Heart right ventricle (tissue), 16 donors: Measurements from ENCODE around the gene DHCR24. TPM values are rescaled to one million over a fixed set of nuclear protein-coding genes. Genes with fewer than 3 reads are reported as not detected.

Experiments used
- ATAC-seq, 8 donors: fragments of 200-7000 bp; cut with Tn5 transposase; one replicate each; pipeline ENCODE4 v1.9.1; 2020; ENCODE audit warnings: mild to moderate bottlenecking in 8 of 8, moderate library complexity in 8 of 8, moderate number of reproducible peaks in 1 of 8
- DNase-seq, 2 donors: peaks; one replicate each; pipeline ENCODE4 v3.0.0-alpha.2; 2020
- H3K27ac ChIP-seq, 10 donors: fragments of 200-600 bp; sonication (generic) in 2 of 10; one replicate each; pipeline versions ENCODE4 v1.5.0 to v1.8.0; 2020 to 2022; ENCODE audit warnings: mild to moderate bottlenecking in 3 of 10
- H3K27me3 ChIP-seq, 7 donors: fragments of 200-600 bp; one replicate each; pipeline ENCODE4 v1.8.0; 2021 to 2022; ENCODE audit warnings: mild to moderate bottlenecking in 2 of 7
- H3K36me3 ChIP-seq, 9 donors: fragments of 200-600 bp; sonication (generic) in 1 of 9; one replicate each; pipeline versions ENCODE4 v1.5.0 to v1.8.0; 2020 to 2022; ENCODE audit warnings: mild to moderate bottlenecking in 2 of 9
- H3K4me1 ChIP-seq, 9 donors: fragments of 200-600 bp; sonication (generic) in 1 of 9; one replicate each; pipeline versions ENCODE4 v1.5.0 to v1.8.0; 2020 to 2022; ENCODE audit warnings: mild to moderate bottlenecking in 4 of 9
- H3K4me3 ChIP-seq, 10 donors: fragments of 200-600 bp; sonication (generic) in 2 of 10; one replicate each; pipeline versions ENCODE4 v1.5.0 to v1.8.0; 2020 to 2022; ENCODE audit warnings: mild to moderate bottlenecking in 7 of 10, moderate library complexity in 2 of 10
- H3K9me3 ChIP-seq, 11 donors: fragments of 200-600 bp in 10 of 11; sonication (generic) in 2 of 11; one replicate each; pipeline versions ENCODE4 v1.5.0 to v1.8.0; 2013 to 2022; ENCODE audit warnings: mild to moderate bottlenecking in 2 of 11, control low read depth in 1 of 11, moderate library complexity in 1 of 11
- WGBS, 2 donors: extraction: QIAGEN DNeasy Blood & Tissue Kit; methylation state at CpG; one replicate each; pipeline ENCODE4 v1.1.7; 2013; ENCODE audit warnings: inconsistent platforms in 1 of 2; 5-methylcytosine and 5-hydroxymethylcytosine counted together
- intact Hi-C, 10 donors: fragments of 100-400 bp; cut with DNase I; formaldehyde crosslinking; loops; one replicate each; pipeline versions ENCODE4 v1.11.1 to v1.14.2; 2022
- polyA plus RNA-seq, 2 donors: library from polyadenylated mRNA; stranded (reverse); fragments of 200-250 nt; gene quantifications; one replicate each; pipeline ENCODE4 v1.2.3, GENCODE V29; 2013
- total RNA-seq, 10 donors: library from RNA; stranded (reverse); fragmentation: NEBNext Ultra II Directional in 3 of 10; extraction: Animal tissue kit (Norgen Biotek cat#: 25700) in 3 of 10; gene quantifications; one replicate each; pipeline versions ENCODE4 v1.2.1 to v1.2.4, GENCODE V29; 2021 to 2023
- TF ChIP-seq, protein P1 (sequence below), 9 donors: fragments of 200-600 bp; sonication (generic) in 2 of 9; IDR thresholded peaks; one replicate each; pipeline versions ENCODE4 v1.5.0 to v1.8.0; 2021 to 2022; ENCODE audit warnings: antibody characterized with exemption in 9 of 9, mild to moderate bottlenecking in 5 of 9, moderate library complexity in 1 of 9
- donor health status: Arrhythmogenic right ventricular cardiomyopathy.
- donor health status: ischemic (EF 13 %, LVEDD 7.1; RV severe dilation, severe dysfunction).
- donor health status: healthy with polysubstance abuse.
- donor health status: DM: no; HTN: yes; CAD: no.
- donor health status: DM: no; HTN: no; CAD: no.
- donor health status: ischemic (EF 25% LVEDD 6.9; RV normal size, moderate dysfunction).
- donor health status: ischemic (EF 25% LVEDD 5.7; RV mildly dilated, moderate dysfunction).
- donor health status: healthy.
- donor health status: DM: yes; HTN: yes; CAD: no.
- donor health status: Ischemic cardiomyopathy.
- donor health status: ischemic (EF 35%, LVEDD 5.7; RV mildly dilated, moderate dysfunction).
- donor health status: nonischemic (EF 11% LVEDD 7.7; RV severe dilation, severe dysfunction).
- donor health status: DM: yes; HTN: yes; CAD: no.
- donor health status: PGD.
- donor health status: ischemic (EF 29% LVEDD 5.4; RV normal size, mild dysfunction).
- donor health status: nonischemic (EF 23%, LVEDD 6.1; RV moderate dilation, normal function).

The DHCR24 gene
- total and polyA plus RNA-seq, 12 donors = 3.3 to 70.6 (median 15.0) TPM

GRCh38 chr1:54865238-54866073 lies 21.5 kb downstream of the DHCR24 start:
- intact Hi-C loops = no loop called here
- peaks cover 0 to 8% (median 0%) of the 10 kb centered on the region in 9 donors for H3K4me1 ChIP-seq
- peaks cover 0 to 54% (median 0%) of the 10 kb centered on the region in 9 donors for H3K36me3 ChIP-seq
- ATAC-seq (no peak), DNase-seq (no peak)
- TF ChIP-seq, protein P1, sequence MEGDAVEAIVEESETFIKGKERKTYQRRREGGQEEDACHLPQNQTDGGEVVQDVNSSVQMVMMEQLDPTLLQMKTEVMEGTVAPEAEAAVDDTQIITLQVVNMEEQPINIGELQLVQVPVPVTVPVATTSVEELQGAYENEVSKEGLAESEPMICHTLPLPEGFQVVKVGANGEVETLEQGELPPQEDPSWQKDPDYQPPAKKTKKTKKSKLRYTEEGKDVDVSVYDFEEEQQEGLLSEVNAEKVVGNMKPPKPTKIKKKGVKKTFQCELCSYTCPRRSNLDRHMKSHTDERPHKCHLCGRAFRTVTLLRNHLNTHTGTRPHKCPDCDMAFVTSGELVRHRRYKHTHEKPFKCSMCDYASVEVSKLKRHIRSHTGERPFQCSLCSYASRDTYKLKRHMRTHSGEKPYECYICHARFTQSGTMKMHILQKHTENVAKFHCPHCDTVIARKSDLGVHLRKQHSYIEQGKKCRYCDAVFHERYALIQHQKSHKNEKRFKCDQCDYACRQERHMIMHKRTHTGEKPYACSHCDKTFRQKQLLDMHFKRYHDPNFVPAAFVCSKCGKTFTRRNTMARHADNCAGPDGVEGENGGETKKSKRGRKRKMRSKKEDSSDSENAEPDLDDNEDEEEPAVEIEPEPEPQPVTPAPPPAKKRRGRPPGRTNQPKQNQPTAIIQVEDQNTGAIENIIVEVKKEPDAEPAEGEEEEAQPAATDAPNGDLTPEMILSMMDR (IDR thresholded peaks at IDR 0.05) = no peak
- no peaks in the 10 kb centered on the region for H3K9me3 ChIP-seq
- no peaks in the 10 kb centered on the region for H3K27me3 ChIP-seq
- H3K27ac ChIP-seq = no peak overlapping the region
- WGBS, 2 donors = 90 to 93% methylated on average over 17 of the region's 17 CpGs
- no peak overlapping the region for H3K4me3 ChIP-seq

DNA sequence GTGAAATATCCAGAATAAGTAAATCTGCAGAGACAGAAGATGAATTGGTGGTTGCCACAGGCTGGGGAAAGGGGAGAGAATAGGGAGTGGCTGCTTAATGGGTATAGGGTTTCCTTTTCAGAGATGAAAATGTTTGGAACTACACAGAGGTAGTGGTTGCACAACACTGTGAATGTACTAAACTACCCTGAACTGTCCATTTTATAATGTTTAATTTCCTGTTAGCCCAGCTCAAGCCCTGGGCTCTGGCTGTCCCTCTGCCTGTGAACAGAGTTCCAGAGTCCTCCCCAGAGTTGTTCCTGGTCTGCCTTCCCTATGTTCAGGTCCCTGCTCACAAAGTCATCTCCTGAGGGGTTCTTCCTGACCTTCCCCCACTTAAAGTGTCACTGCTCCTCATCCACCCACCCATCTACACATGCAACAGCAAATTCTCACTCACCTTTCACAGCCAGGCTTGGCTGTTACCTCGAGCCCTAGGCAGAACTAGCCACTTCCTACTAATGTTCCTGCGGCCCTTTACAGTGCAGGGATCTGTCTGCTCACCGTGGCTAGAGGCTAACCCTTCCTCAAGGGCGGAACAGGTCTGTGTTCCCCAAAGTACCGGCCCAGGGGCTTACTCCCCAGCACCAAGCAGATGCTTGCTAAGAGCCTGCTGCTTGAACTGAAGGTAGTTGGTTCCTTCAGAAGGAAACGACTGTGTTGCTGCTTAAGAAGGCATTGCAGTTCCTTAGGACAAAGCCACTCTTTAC lies 22.4 kb downstream of the DHCR24 start:
- no peak overlapping the region for H3K27ac ChIP-seq
- ATAC-seq (no peak), DNase-seq (no peak)
- peaks cover 0 to 8% (median 0%) of the 10 kb centered on the region in 9 donors for H3K4me1 ChIP-seq
- no peak overlapping the region for H3K4me3 ChIP-seq
- no peaks in the 10 kb centered on the region for H3K9me3 ChIP-seq
- H3K36me3 ChIP-seq = peaks cover 0 to 50% (median 0%) of the 10 kb centered on the region in 9 donors
- TF ChIP-seq, protein P1 (IDR thresholded peaks at IDR 0.05) = no peak
- H3K27me3 ChIP-seq = no peaks in the 10 kb centered on the region
- 88 to 90% methylated on average over 6 of the region's 6 CpGs for WGBS, 2 donors
- intact Hi-C loops = no loop called here

DNA sequence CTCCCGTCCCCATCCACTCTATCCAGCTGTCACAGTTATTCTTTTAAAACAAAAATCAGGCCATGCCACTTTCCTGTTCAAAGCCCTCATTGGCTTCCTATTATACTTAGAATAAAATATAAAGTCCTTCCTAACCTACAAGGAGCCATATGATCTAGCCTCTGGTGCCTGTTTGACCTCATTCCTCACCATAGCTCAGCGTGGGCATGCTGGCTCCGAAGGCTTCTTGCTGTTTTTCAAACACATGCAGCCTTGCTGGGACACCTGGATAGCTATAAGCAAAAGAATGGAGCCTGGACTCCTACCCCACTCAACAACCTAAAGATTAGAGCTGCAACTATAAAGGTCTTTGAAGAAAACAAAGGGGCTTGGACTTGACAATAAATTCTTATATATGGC lies 23.7 kb downstream of the DHCR24 start:
- Histone ChIP-seq H3K9me3 (no peaks in the 10 kb centered on the region), H3K4me1 (peaks cover 0 to 8% (median 0%) of the 10 kb centered on the region in 9 donors), H3K4me3 (no peak overlapping the region), H3K27me3 (no peaks in the 10 kb centered on the region), H3K36me3 (peaks cover 0 to 37% (median 0%) of the 10 kb centered on the region in 9 donors), H3K27ac (no peak overlapping the region)
- ATAC-seq = no peak
- 90 to 96% methylated on average over 3 of the region's 3 CpGs for WGBS, 2 donors
- intact Hi-C loops = no loop called here
- TF ChIP-seq, protein P1 (IDR thresholded peaks at IDR 0.05) = no peak
- DNase-seq = no peak

- no peaks in the 10 kb centered on the region for H3K27me3 ChIP-seq
- no peaks in the 10 kb centered on the region for H3K9me3 ChIP-seq
- no peak overlapping the region for H3K27ac ChIP-seq
- intact Hi-C loops = no loop called here
- peaks cover 0 to 21% (median 0%) of the 10 kb centered on the region in 9 donors for H3K36me3 ChIP-seq
- DNase-seq (no peak), ATAC-seq (peak in 6 of 8 donors; percentile 17 to 62 (median 26))
- no peak overlapping the region for H3K4me3 ChIP-seq
- 58 to 66% methylated on average over 5 of the region's 5 CpGs for WGBS, 2 donors
- peaks cover 0 to 9% (median 0%) of the 10 kb centered on the region in 9 donors for H3K4me1 ChIP-seq
- TF ChIP-seq, protein P1 (IDR thresholded peaks at IDR 0.05) = no peak
Observed at GRCh38 chr1:54861070-54861761, 25.8 kb downstream of the DHCR24 start.
